AG10803 (cell line): ENCODE results near the gene PITX1.

Experiments used
- DNase-seq: peaks from one replicate; pipeline ENCODE4 v3.0.0; 2010; ENCODE audit warnings: low read depth
- H3K4me3 ChIP-seq: 2 replicates; pipeline ENCODE4 v1.5.1; 2011; ENCODE audit warnings: mild to moderate bottlenecking, low read length, control low read depth
- CTCF ChIP-seq: conservative IDR thresholded peaks from 2 replicates; pipeline ENCODE4 v1.5.1; 2011; ENCODE audit warnings: mild to moderate bottlenecking, low read length, control low read depth, inconsistent platforms

PITX1 gene

GRCh38 chr5:135019314-135019713, 14.7 kb downstream of the PITX1 start:
- no peak for DNase-seq
- no peak overlapping the region for H3K4me3 ChIP-seq
- TF ChIP-seq CTCF: no peak

- TF ChIP-seq CTCF: no peak
- H3K4me3 ChIP-seq: no peak overlapping the region
- no peak for DNase-seq
These were observed 15.6 kb downstream of the PITX1 start for GRCh38 chr5:135018457-135018856.

GRCh38 chr5:135016861-135017290, 17.2 kb downstream of the PITX1 start:
- H3K4me3 ChIP-seq: no peak overlapping the region
- DNase-seq: peak; percentile 9
- TF ChIP-seq CTCF: no peak

- H3K4me3 ChIP-seq: no peak overlapping the region
- TF ChIP-seq CTCF: no peak
- no peak for DNase-seq
These were observed 18.1 kb downstream of the PITX1 start for GRCh38 chr5:135015942-135016341.

- TF ChIP-seq CTCF: no peak
- DNase-seq: peak; percentile 73
- no peak overlapping the region for H3K4me3 ChIP-seq
These were observed 20.0 kb downstream of the PITX1 start for GRCh38 chr5:135013947-135014570.

GRCh38 chr5:135013445-135013844, 20.6 kb downstream of the PITX1 start:
- DNase-seq: no peak
- H3K4me3 ChIP-seq: no peak overlapping the region
- TF ChIP-seq CTCF: no peak

- H3K4me3 ChIP-seq: no peak overlapping the region
- no peak for TF ChIP-seq CTCF
- DNase-seq: peak; percentile 52
These were observed 21.1 kb downstream of the PITX1 start for GRCh38 chr5:135012951-135013391.
